ENCODE measurements around the gene NIPAL4.
A peak's percentile ranks its signal among the peaks of the same experiment; 100 is the strongest.
"Not testable (repeated sequence)": the region's sequence is repeated elsewhere in the genome, so short reads cannot be mapped to it uniquely, and the experiment has no call there.

Gene NIPAL4

GRCh38 chr5:157463621-157464518 is 3.9 kb downstream of the NIPAL4 start:
- no peak for DNase-seq (ENCODE audit: low read depth)

GRCh38 chr5:157464519-157465171 is 4.6 kb downstream of the NIPAL4 start:
- peak; percentile 27 for DNase-seq (ENCODE audit: low read depth)

DNA sequence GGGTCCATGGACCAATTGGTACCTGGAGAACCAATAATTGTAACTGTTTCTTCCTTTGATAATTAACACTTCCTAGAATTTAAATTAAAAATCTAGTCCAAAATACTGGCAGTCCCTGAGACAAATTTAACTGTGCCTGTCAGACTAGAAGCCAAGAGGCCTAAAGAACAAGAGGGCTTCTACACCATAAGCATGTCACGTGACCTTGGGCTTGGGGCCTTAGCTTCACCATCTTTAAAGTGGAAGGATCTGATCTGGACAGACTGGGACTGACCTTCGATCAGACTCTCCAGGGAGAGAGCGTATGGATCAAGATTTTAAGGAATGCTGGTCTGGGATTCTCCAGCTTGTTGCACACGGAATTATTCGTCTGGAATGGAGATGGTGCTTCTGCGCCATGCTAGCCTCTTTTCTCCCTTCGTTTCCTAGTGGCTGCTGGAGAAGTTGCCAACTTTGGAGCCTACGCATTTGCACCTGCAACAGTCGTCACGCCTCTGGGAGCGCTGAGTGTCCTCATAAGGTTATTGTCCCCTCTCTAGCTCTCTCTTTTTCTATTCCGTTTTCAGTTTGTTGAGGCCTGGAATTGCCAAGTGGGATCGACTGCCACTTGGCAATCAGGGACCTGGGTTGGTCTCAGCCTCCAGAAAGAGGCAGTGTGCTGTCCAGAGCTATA is 8.4 kb downstream of the NIPAL4 start:
- no peak for DNase-seq (ENCODE audit: low read depth)

- no peak for DNase-seq (ENCODE audit: low read depth)
These were observed 9.1 kb downstream of the NIPAL4 start for GRCh38 chr5:157469073-157469472.

DNA sequence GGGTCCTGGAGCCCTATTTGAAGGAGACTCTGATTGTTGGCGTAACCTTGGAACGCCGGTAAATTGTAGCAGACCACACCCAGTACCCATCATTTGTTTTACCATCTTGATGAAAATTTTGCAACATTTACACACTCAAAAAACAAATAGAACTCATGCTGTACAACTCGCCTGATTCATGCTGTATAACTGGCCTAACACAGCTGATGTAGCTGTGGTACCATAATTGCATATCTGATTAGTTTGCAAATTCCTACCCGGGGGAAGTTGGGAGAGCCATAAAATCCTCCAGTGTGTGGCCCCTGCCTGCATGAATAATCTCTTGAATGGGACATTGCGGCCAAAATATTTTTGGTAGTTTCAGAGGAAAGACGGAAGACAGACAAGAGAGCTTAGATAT is 9.7 kb downstream of the NIPAL4 start:
- DNase-seq (ENCODE audit: low read depth), result no peak

DNA sequence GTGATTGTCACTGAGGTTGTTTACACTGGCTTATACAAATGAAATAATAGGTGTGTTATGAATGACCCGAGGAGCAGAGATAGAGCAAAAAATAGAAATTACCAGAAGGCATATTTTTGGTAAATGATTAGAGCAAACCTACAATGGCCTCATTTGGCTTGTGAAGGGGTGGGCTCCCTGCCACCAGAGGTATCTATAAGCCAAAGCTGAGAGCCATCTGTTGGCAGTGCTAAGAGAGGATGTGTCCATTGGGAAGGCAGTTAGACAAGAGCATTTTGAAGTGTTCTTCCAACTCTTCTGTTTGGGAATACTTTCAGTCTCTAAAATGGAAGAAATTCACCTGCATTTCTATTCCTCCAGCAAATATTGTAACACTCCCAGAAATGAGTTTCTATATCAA is 10.6 kb downstream of the NIPAL4 start:
- DNase-seq (ENCODE audit: low read depth), result no peak

- DNase-seq (ENCODE audit: low read depth), result no peak
These were observed 11.7 kb downstream of the NIPAL4 start for GRCh38 chr5:157471709-157472108.

GRCh38 chr5:157473383-157474320 is 13.6 kb downstream of the NIPAL4 start:
- no peak for DNase-seq (ENCODE audit: low read depth)

DNA sequence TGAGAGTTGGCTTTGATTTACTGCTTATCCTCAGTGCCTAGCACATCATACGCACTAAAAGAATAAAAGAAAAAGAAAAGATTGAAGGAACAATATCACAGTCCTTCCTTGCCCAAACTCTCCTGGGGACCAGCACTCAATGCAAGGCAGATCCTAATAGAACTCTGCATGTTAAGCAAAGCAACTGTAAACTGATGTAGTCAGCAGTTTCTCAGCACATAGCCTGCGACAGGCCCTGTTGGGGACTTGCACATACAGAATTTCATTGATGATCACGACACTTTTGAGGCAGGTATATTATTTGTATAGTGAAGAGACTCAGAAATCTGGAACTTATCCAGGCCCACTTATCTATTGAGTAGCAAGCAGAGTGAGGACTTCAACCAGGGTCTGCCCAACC is 15.4 kb downstream of the NIPAL4 start:
- DNase-seq (ENCODE audit: low read depth), result no peak

DNA sequence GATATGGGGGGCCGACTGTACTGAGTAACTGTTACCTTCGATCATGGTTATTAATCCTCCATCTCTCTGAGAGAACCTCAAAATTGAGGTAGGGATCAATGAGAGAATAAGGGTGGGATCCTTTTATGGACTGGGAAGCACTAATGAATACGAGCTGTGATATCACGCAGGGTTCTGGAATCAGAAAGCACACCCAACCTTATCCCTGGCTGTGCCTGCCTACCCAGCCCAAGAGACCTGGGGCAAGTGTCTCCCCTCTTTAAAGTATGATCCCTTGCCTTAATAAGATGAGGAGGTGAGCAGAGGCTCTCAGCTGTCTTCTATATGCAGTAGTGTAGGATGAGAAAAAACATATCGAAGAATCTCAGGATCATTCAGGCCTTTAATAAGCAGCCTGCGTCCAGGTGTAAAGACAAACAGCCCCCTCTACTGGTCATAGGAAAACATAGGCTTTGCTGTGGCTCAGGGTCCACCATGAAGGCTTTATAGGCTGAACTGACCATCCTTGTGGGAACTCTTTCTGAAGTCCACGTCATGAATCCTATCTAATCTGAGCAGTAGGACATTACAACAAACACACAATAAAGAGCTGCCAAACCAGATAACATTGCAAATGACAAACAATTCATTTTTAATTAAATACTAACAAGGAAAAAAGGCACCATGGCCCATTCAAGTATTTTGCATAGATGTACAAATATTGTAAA is 16.8 kb downstream of the NIPAL4 start:
- no peak for DNase-seq (ENCODE audit: low read depth)

DNA sequence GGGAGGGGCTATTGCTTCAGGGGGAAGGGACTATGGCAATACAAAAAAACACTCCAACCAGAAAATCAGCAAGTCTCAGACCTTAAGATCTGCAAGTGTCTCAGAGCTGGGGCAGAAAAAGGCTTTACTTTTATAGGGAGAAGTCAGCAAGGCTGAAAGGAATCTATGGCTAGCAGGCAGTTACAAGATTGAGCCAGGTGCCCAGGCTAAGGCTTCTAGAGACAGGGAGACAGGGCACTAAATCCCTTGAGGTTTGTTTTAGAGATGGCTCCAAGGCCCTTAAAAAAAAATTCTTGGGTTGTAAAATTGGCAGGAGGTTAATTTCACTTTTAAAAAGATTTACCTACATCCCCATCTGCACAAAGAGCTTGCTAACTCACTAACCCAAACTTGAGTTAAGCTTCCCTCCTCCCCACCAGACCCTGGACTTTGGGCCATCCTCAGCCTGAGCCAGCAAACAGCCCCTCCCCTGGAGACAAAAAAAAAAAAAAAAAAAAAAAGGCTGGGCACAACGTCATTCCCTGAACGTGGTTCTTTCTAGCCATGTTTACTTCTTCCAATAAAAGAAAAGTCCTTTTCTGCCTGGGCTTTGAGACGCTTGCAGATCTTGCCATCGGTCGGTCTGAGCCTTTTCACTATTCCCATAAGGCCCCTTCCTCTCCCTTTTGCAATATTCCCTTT is 17.9 kb downstream of the NIPAL4 start:
- no peak for DNase-seq (ENCODE audit: low read depth)

DNA sequence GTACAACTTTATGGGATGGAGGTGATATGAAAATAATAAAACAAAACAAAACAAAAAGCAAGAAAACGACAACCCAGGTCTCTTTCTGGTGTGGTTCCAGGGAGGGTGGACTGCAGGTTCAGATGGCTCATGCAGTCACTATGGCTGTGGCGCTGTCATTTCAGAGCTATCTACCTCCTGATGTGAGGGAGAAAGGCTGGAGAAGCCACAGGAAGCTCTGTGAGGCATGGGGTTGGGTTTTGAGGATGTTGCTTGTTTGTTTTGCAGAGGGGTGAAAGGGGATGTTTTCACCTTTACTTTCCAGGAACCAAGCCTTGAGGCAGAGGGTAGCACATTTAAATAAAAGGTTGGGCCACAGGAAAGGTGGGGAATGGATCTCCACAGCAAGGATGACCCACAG is 18.7 kb downstream of the NIPAL4 start:
- no peak for DNase-seq (ENCODE audit: low read depth)

- DNase-seq (ENCODE audit: low read depth), result no peak
These were observed 19.2 kb downstream of the NIPAL4 start for GRCh38 chr5:157479166-157479565.

- no peak for DNase-seq (ENCODE audit: low read depth)
These were observed 19.8 kb downstream of the NIPAL4 start for GRCh38 chr5:157479612-157480510.

DNA sequence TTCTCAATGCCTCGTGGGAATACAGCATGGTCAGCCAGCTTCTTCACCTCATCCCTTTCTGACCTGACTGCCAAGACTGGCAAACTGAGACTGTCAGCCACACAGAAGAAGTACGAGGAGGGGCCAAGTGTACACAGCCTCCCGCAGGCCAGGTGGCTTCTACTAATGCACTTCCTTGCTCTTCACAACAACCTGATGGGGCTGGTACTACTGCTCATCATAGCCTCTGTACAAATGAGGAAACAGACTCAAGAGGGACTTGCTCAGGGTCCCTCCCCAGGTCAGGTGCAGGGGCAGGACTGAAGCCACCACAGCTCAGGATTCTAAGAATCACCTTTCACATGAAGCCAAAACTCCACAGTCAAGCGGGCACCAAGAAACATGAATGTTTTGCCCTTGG is 21.3 kb downstream of the NIPAL4 start:
- DNase-seq (ENCODE audit: low read depth), result no peak

GRCh38 chr5:157481666-157482065 is 21.7 kb downstream of the NIPAL4 start:
- DNase-seq (ENCODE audit: low read depth), result no peak

DNA sequence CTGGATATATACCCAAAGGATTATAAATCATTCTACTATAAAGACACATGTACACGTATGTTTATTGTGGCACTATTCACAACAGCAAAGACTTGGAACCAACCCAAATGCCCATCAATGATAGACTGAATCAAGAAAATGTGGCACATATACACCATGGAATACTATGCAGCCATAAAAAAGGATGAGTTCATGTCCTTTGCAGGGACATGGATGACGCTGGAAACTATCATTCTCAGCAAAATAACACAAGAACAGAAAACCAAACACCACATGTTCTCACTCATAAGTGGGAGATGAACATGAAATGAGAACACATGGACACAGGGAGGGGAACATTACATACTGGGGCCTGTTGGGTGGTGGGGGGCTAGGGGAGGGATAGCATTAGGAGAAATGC is 22.7 kb downstream of the NIPAL4 start:
- DNase-seq (ENCODE audit: low read depth), result not testable (repeated sequence)

DNA sequence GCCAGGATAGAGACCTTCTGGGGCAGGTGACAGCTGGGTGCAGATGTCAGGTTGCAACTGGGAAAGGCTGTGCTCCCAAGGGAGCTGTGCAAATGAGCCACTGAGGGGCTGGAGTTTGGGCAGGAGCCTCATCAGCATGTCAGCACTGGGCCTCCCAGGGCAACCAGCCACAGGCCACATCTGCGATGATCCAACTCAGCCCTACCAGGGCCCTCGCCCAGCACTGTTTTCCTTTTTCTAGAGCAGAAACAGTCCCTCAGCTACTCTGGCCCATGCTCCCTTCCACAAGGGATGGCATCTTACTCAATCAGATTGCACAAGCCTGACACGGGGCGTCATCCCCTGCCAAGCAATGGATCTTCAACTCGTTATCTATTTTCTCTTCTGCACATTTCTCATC is 24.8 kb downstream of the NIPAL4 start:
- no peak for DNase-seq (ENCODE audit: low read depth)

DNA sequence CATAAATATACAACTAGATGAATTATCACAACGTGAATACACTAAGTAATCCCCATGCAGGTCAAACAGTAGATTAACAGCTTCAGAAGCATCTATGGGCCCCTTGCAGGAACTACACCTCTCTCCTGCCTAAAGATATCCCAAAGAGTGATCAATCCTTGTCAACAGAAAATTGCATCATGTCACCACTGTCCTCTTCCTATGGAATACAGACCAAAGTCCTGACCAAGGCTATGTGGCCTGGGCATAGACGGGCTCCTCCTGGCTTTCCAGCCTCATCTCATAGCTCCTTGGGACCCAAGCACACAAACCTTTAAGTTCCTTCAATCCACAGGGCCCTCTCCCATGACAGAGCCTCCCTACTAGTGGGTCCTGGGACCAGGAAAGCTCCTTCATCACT is 25.3 kb downstream of the NIPAL4 start:
- DNase-seq (ENCODE audit: low read depth), result no peak

GRCh38 chr5:157485811-157486210 is 25.8 kb downstream of the NIPAL4 start:
- DNase-seq (ENCODE audit: low read depth), result no peak
